NCI-H2081 treated with DMSO at 0.1 percent for 48 hours (cell line): ENCODE measurements around the gene GSTM1.
"Not testable (repeated sequence)": the region's sequence is repeated elsewhere in the genome, so short reads cannot be mapped to it uniquely, and the experiment has no call there.

ENCODE experiments used
- DNase-seq: peaks from one replicate; lab custom pipeline; 2025; lab: John Stamatoyannopoulos, UW

GSTM1 gene

GRCh38 chr1:109659997-109660690 is 27.5 kb upstream of the GSTM1 start:
- DNase-seq, result no peak

GRCh38 chr1:109660691-109661026 is 27.0 kb upstream of the GSTM1 start:
- DNase-seq, result not testable (repeated sequence)

GRCh38 chr1:109661391-109661790 is 26.2 kb upstream of the GSTM1 start:
- no peak for DNase-seq

- no peak for DNase-seq
Observed at GRCh38 chr1:109664671-109665070, 22.9 kb upstream of the GSTM1 start.

- no peak for DNase-seq
Observed at GRCh38 chr1:109667452-109668122, 20.0 kb upstream of the GSTM1 start, which contains the start of gene GSTM2. GSTM2 (plus strand) TSS chr1:109668057; CDS start chr1:109668116, 59 bp downstream.

- DNase-seq, result no peak
Observed at GRCh38 chr1:109668123-109668775, 19.4 kb upstream of the GSTM1 start.

- no peak for DNase-seq
Observed at GRCh38 chr1:109669246-109669948, 18.2 kb upstream of the GSTM1 start.

GRCh38 chr1:109669949-109670302 is 17.7 kb upstream of the GSTM1 start:
- not testable (repeated sequence) for DNase-seq

GRCh38 chr1:109671067-109671466 is 16.6 kb upstream of the GSTM1 start:
- no peak for DNase-seq

GRCh38 chr1:109673861-109674260 is 13.8 kb upstream of the GSTM1 start:
- not testable (repeated sequence) for DNase-seq

- DNase-seq, result not testable (repeated sequence)
Observed at GRCh38 chr1:109676683-109677381, 10.8 kb upstream of the GSTM1 start.

- no peak for DNase-seq
Observed at GRCh38 chr1:109677459-109677858, 10.2 kb upstream of the GSTM1 start.

GRCh38 chr1:109678637-109679036 is 9.0 kb upstream of the GSTM1 start:
- DNase-seq, result not testable (repeated sequence)

- DNase-seq, result not testable (repeated sequence)
Observed at GRCh38 chr1:109684777-109685176, 2.8 kb upstream of the GSTM1 start.

GRCh38 chr1:109685399-109685798 is 2.2 kb upstream of the GSTM1 start:
- not testable (repeated sequence) for DNase-seq

GRCh38 chr1:109685890-109686289 is 1.7 kb upstream of the GSTM1 start:
- not testable (repeated sequence) for DNase-seq

- DNase-seq, result not testable (repeated sequence)
Observed at GRCh38 chr1:109687109-109687508, 508 bp upstream of the GSTM1 start.

GRCh38 chr1:109689844-109690405 is 2.3 kb downstream of the GSTM1 start:
- DNase-seq, result no peak

- no peak for DNase-seq
Observed at GRCh38 chr1:109691759-109692158, 4.1 kb downstream of the GSTM1 start.

GRCh38 chr1:109694400-109694799 is 6.8 kb downstream of the GSTM1 start:
- not testable (repeated sequence) for DNase-seq

- not testable (repeated sequence) for DNase-seq
Observed at GRCh38 chr1:109695138-109695537, 7.5 kb downstream of the GSTM1 start.

GRCh38 chr1:109697066-109697465 is 9.4 kb downstream of the GSTM1 start:
- no peak for DNase-seq
